Breast epithelium (tissue), 3 donors: ENCODE results near the gene RUNDC3A.

Experiments used
- POLR2A ChIP-seq: fragments of 450-650 bp; IDR thresholded peaks from one replicate; pipeline ENCODE4 v1.6.1; 2016; ENCODE audit warnings: antibody characterized with exemption, mild to moderate bottlenecking, moderate library complexity
- POLR2AphosphoS5 ChIP-seq, 3 donors: sonication (generic); formaldehyde crosslinking; IDR thresholded peaks; one replicate each; pipeline ENCODE4 v1.6.1; 2017; ENCODE audit warnings: antibody characterized with exemption in 3 of 3
- TF ChIP-seq, protein P1 (sequence below), 3 donors: fragments of 450-650 bp; IDR thresholded peaks; one replicate each; pipeline ENCODE4 v1.5.1; 2016 to 2017; ENCODE audit warnings: antibody characterized with exemption in 3 of 3, mild to moderate bottlenecking in 3 of 3, moderate library complexity in 3 of 3

DNA sequence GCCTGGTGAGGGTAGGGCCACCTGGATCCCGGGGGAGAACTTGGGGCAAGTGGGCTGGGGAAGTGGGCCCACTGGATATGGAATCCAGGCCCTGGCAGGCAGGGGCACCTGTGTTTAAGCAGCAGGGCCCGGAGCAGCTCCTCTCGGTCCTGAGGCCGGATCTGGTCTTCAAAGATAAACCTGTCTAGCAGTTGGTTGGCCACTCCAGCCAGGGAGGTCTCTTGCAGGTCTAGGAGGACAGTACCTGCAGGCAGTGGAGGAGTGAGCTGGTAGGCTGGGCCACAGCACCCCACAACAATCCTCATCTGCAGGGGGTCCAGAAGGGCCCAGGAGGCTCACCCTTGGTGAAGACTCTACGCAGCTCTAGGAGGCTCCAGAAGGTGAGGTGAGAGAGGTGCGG, 48.1 kb upstream of the RUNDC3A start:
- TF ChIP-seq POLR2AphosphoS5 (IDR thresholded peaks at IDR 0.05) (no peak), POLR2A (no peak)
- TF ChIP-seq, protein P1, sequence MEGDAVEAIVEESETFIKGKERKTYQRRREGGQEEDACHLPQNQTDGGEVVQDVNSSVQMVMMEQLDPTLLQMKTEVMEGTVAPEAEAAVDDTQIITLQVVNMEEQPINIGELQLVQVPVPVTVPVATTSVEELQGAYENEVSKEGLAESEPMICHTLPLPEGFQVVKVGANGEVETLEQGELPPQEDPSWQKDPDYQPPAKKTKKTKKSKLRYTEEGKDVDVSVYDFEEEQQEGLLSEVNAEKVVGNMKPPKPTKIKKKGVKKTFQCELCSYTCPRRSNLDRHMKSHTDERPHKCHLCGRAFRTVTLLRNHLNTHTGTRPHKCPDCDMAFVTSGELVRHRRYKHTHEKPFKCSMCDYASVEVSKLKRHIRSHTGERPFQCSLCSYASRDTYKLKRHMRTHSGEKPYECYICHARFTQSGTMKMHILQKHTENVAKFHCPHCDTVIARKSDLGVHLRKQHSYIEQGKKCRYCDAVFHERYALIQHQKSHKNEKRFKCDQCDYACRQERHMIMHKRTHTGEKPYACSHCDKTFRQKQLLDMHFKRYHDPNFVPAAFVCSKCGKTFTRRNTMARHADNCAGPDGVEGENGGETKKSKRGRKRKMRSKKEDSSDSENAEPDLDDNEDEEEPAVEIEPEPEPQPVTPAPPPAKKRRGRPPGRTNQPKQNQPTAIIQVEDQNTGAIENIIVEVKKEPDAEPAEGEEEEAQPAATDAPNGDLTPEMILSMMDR (IDR thresholded peaks at IDR 0.05), result no peak
